Left lung (tissue), 10 donors: ENCODE measurements around the gene ROBO1. TPM values are rescaled to one million over a fixed set of nuclear protein-coding genes. Genes with fewer than 3 reads are reported as not detected.

Source experiments
- ATAC-seq: fragments of 200-7000 bp; cut with Tn5 transposase; one replicate; pipeline ENCODE4 v1.9.1; 2020; ENCODE audit warnings: moderate library complexity
- DNase-seq, 4 donors: peaks; one replicate each; pipeline ENCODE4 v3.0.0-alpha.2; 2013 to 2020
- H3K27ac ChIP-seq, 2 donors: fragments of 200-600 bp; sonication (generic) in 1 of 2; one replicate each; pipeline versions ENCODE4 v1.5.0 to v1.8.0; 2020 to 2021
- H3K27me3 ChIP-seq, 2 donors: fragments of 200-600 bp; sonication (generic) in 1 of 2; one replicate each; pipeline versions ENCODE4 v1.5.0 to v1.8.0; 2020 to 2021
- H3K36me3 ChIP-seq, 2 donors: fragments of 200-600 bp; sonication (generic) in 1 of 2; one replicate each; pipeline versions ENCODE4 v1.5.0 to v1.8.0; 2020 to 2021
- H3K4me1 ChIP-seq, 2 donors: fragments of 200-600 bp; one replicate each; pipeline ENCODE4 v1.8.0; 2021
- H3K4me3 ChIP-seq, 2 donors: fragments of 200-600 bp; sonication (generic) in 1 of 2; one replicate each; pipeline versions ENCODE4 v1.5.0 to v1.8.0; 2020 to 2021; ENCODE audit warnings: mild to moderate bottlenecking in 1 of 2
- H3K9me3 ChIP-seq, 2 donors: fragments of 200-600 bp; sonication (generic) in 1 of 2; one replicate each; pipeline versions ENCODE4 v1.5.0 to v1.8.0; 2020 to 2021
- CTCF ChIP-seq, 2 donors: fragments of 200-600 bp; sonication (generic) in 1 of 2; IDR thresholded peaks; one replicate each; pipeline versions ENCODE4 v1.5.0 to v1.8.0; 2021; ENCODE audit warnings: antibody characterized with exemption in 2 of 2
- intact Hi-C, 2 donors: fragments of 100-400 bp; cut with DNase I; formaldehyde crosslinking; loops; one replicate each; pipeline versions ENCODE4 v1.11.2 to v1.14.2; 2022
- polyA plus RNA-seq, 6 donors: library from polyadenylated mRNA; unstranded; fragments of 120-200 nt; gene quantifications; one replicate each; pipeline ENCODE4 v1.2.1, GENCODE V29; 2013; ENCODE audit not compliant: insufficient read length in 6 of 6
- total RNA-seq, 2 donors: library from RNA; stranded (reverse); fragmentation: NEBNext Ultra II Directional; extraction: Animal tissue kit (Norgen Biotek cat#: 25700); gene quantifications; one replicate each; pipeline ENCODE4 v1.2.1, GENCODE V29; 2021
- donor health status: DM: no; HTN: yes; CAD: no.
- donor health status: DM: no; HTN: no; CAD: no.

Gene ROBO1
- total and polyA plus RNA-seq, 8 donors: 20.3 to 134 (median 102) TPM

DNA sequence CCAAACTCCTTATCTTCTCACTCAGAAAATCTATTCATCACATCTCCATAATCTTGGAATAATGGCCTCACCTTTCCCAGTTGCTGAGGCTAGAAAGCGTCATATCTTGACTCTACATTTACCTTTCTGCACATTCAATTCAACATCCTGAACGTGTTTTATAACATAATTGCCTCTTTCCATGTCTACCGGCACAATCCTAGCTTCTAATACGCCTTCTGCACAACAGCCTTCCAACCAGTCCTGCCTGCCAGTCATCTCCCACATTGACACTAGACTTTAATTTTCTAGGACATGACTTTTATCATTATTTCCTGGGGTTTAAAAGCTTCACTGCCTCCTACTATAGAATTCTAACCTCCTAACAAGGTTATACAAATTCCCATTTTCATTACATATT lies 906.6 kb downstream of the ROBO1 start:
- Histone ChIP-seq H3K4me1 (no peaks in the 10 kb centered on the region), H3K27ac (no peak overlapping the region), H3K27me3 (no peaks in the 10 kb centered on the region), H3K36me3 (no peaks in the 10 kb centered on the region), H3K9me3 (peaks cover 0 to 5% of the 10 kb centered on the region in 2 donors), H3K4me3 (no peak overlapping the region)
- no peak for ATAC-seq
- intact Hi-C loops: no loop called here
- no peak for DNase-seq
- no peak for TF ChIP-seq CTCF (IDR thresholded peaks at IDR 0.05)

DNA sequence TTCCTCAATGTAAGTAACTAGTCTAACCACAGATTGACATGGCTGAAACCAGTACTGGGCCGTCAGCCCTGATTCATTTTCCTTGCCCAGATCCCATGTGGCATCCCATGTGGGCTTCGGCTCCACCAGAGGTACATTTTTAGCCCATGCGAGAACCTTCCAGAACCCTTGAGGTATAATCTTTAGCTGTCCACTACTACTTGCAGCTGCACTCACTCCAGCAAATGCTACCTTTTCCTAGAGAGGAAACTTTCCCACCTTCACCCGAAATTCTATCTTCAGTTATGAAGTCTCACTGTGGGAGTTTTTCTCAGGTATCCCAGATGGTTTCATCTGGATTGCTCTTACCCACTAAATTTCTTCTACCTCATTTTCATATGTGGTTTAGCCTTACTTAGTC lies 907.2 kb downstream of the ROBO1 start:
- no peaks in the 10 kb centered on the region for H3K27me3 ChIP-seq
- no peak for TF ChIP-seq CTCF (IDR thresholded peaks at IDR 0.05)
- ATAC-seq (no peak), DNase-seq (no peak)
- H3K4me1 ChIP-seq: no peaks in the 10 kb centered on the region
- H3K9me3 ChIP-seq: peaks cover 0 to 5% of the 10 kb centered on the region in 2 donors
- no peak overlapping the region for H3K27ac ChIP-seq
- no peaks in the 10 kb centered on the region for H3K36me3 ChIP-seq
- no peak overlapping the region for H3K4me3 ChIP-seq
- intact Hi-C loops: no loop called here

- DNase-seq (no peak), ATAC-seq (no peak)
- Histone ChIP-seq H3K36me3 (no peaks in the 10 kb centered on the region), H3K27ac (no peak overlapping the region), H3K4me1 (no peaks in the 10 kb centered on the region), H3K27me3 (no peaks in the 10 kb centered on the region), H3K9me3 (peaks cover 0 to 5% of the 10 kb centered on the region in 2 donors), H3K4me3 (no peak overlapping the region)
- intact Hi-C loops: no loop called here
- no peak for TF ChIP-seq CTCF (IDR thresholded peaks at IDR 0.05)
These were observed 908.9 kb downstream of the ROBO1 start for GRCh38 chr3:78858910-78859309.

GRCh38 chr3:78858174-78858573 lies 909.6 kb downstream of the ROBO1 start:
- no peaks in the 10 kb centered on the region for H3K36me3 ChIP-seq
- no peak overlapping the region for H3K4me3 ChIP-seq
- TF ChIP-seq CTCF (IDR thresholded peaks at IDR 0.05): no peak
- no peak for ATAC-seq
- no peak overlapping the region for H3K27ac ChIP-seq
- H3K9me3 ChIP-seq: peaks cover 0 to 5% of the 10 kb centered on the region in 2 donors
- intact Hi-C loops: no loop called here
- no peak for DNase-seq
- H3K27me3 ChIP-seq: no peaks in the 10 kb centered on the region
- H3K4me1 ChIP-seq: no peaks in the 10 kb centered on the region

GRCh38 chr3:78857494-78858111 lies 910.2 kb downstream of the ROBO1 start:
- peaks cover 0 to 5% of the 10 kb centered on the region in 2 donors for H3K9me3 ChIP-seq
- no peak for TF ChIP-seq CTCF (IDR thresholded peaks at IDR 0.05)
- H3K4me3 ChIP-seq: no peak overlapping the region
- no peaks in the 10 kb centered on the region for H3K36me3 ChIP-seq
- H3K4me1 ChIP-seq: no peaks in the 10 kb centered on the region
- intact Hi-C loops: no loop called here
- no peaks in the 10 kb centered on the region for H3K27me3 ChIP-seq
- no peak for ATAC-seq
- no peak for DNase-seq
- no peak overlapping the region for H3K27ac ChIP-seq
